T-helper 9 cell (primary cell): ENCODE results near the gene RAB30.

Experiments
- DNase-seq: peaks from one replicate; pipeline ENCODE4 v3.0.0-alpha.2; 2020

The RAB30 gene

GRCh38 chr11:83007909-83008580 lies 63.7 kb downstream of the RAB30 start:
- DNase-seq: no peak

GRCh38 chr11:83007477-83007876 lies 64.2 kb downstream of the RAB30 start:
- DNase-seq: no peak

GRCh38 chr11:83006877-83007330 lies 64.8 kb downstream of the RAB30 start:
- no peak for DNase-seq

- DNase-seq: no peak
These were observed 66.7 kb downstream of the RAB30 start for GRCh38 chr11:83004746-83005556.

- DNase-seq: no peak
These were observed 69.2 kb downstream of the RAB30 start for GRCh38 chr11:83002522-83002921.

GRCh38 chr11:83002053-83002452 lies 69.6 kb downstream of the RAB30 start:
- no peak for DNase-seq

- no peak for DNase-seq
These were observed 71.3 kb downstream of the RAB30 start for GRCh38 chr11:83000381-83000780.

GRCh38 chr11:82999232-82999631 lies 72.5 kb downstream of the RAB30 start:
- no peak for DNase-seq

- DNase-seq: no peak
These were observed 73.0 kb downstream of the RAB30 start for GRCh38 chr11:82998697-82999096.

- no peak for DNase-seq
These were observed 74.6 kb downstream of the RAB30 start for GRCh38 chr11:82996966-82997606.

- DNase-seq: no peak
These were observed 75.8 kb downstream of the RAB30 start for GRCh38 chr11:82995754-82996398.

- no peak for DNase-seq
These were observed 76.5 kb downstream of the RAB30 start for GRCh38 chr11:82995235-82995634.

GRCh38 chr11:82994604-82995230 lies 77.0 kb downstream of the RAB30 start:
- no peak for DNase-seq

- DNase-seq: no peak
These were observed 79.5 kb downstream of the RAB30 start for GRCh38 chr11:82992223-82992622.

GRCh38 chr11:82989628-82990404 lies 81.9 kb downstream of the RAB30 start:
- no peak for DNase-seq

- no peak for DNase-seq
These were observed 82.6 kb downstream of the RAB30 start for GRCh38 chr11:82988936-82989627.

- no peak for DNase-seq
These were observed 83.7 kb downstream of the RAB30 start for GRCh38 chr11:82987997-82988396.

- DNase-seq: no peak
These were observed 85.3 kb downstream of the RAB30 start for GRCh38 chr11:82986446-82986845.

- DNase-seq: no peak
These were observed 89.8 kb downstream of the RAB30 start for GRCh38 chr11:82981852-82982251.

GRCh38 chr11:82980947-82981346 lies 90.8 kb downstream of the RAB30 start:
- DNase-seq: no peak

- no peak for DNase-seq
These were observed 91.4 kb downstream of the RAB30 start for GRCh38 chr11:82980292-82980691.
